ENCODE results near the gene PARD3. TPM values are rescaled to one million over a fixed set of nuclear protein-coding genes. Genes with fewer than 3 reads are reported as not detected.
A peak's percentile ranks its signal among the peaks of the same experiment; 100 is the strongest.

The PARD3 gene
- total RNA-seq, 2 donors from 2014 or later: 36.1 to 48.5 TPM

GRCh38 chr10:34689053-34689452 lies 126.0 kb downstream of the PARD3 start:
- Histone ChIP-seq H3K27ac (no peak overlapping the region), H3K27me3 (no peaks in the 10 kb centered on the region), H3K36me3 (replicated peaks in 1 of 2; ENCODE audit: insufficient read depth in 1 of 2, low read depth in 2 of 2) (no peaks in the 10 kb centered on the region), H3K4me3 (no peak overlapping the region), H3K4me1 (peaks cover 29% of the 10 kb centered on the region), H3K9me3 (no peaks in the 10 kb centered on the region)
- peak in 2 of 4 donors; percentile 19 to 32 for DNase-seq
- TF ChIP-seq, protein P1, sequence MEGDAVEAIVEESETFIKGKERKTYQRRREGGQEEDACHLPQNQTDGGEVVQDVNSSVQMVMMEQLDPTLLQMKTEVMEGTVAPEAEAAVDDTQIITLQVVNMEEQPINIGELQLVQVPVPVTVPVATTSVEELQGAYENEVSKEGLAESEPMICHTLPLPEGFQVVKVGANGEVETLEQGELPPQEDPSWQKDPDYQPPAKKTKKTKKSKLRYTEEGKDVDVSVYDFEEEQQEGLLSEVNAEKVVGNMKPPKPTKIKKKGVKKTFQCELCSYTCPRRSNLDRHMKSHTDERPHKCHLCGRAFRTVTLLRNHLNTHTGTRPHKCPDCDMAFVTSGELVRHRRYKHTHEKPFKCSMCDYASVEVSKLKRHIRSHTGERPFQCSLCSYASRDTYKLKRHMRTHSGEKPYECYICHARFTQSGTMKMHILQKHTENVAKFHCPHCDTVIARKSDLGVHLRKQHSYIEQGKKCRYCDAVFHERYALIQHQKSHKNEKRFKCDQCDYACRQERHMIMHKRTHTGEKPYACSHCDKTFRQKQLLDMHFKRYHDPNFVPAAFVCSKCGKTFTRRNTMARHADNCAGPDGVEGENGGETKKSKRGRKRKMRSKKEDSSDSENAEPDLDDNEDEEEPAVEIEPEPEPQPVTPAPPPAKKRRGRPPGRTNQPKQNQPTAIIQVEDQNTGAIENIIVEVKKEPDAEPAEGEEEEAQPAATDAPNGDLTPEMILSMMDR (IDR thresholded peaks at IDR 0.05): no peak
- TF ChIP-seq POLR2A (IDR thresholded peaks at IDR 0.05): no peak
- WGBS, 2 donors: 14 to 16% methylated on average over 8 of the region's 8 CpGs
- peak; percentile 45 for ATAC-seq
- intact Hi-C loops (cut with DNase I): no loop called here

DNA sequence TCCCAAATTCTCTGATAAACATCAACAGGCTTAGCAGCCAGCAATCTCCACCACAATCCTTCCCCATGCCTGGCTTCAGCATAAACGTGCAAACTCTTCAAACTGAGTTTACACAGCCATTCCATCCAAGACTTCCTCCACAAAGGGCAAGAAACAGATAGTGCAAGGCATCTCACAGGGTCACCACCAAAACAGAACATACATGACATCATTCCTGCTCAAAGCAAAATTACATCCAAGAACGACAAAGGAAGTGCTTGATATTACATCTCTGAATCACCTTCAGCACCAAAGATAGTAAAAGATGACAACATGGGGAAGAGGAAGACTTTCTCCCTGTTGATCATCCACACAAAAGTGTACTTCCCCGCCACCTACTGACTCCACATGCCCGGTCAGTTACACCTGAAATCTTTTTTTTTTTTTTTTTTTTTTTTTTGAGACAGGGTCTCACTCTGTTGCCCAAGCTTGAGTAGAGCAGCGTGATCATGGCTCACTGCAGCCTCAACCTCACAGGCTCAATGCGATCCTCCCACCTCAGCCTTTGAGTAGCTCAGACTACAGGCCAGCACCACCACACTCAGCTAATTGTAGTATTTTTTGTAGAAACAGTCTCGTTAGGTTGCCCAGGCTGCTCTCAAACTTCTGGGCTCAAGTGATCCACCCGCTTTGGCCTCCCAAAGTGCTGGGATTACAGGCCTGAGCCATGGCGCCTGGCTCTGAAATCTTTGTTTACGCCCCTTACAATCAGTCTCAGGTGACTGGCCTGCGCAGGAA lies 127.5 kb downstream of the PARD3 start:
- no peak for DNase-seq
- H3K27me3 ChIP-seq: no peaks in the 10 kb centered on the region
- no peak for ATAC-seq

GRCh38 chr10:34682580-34682979 lies 132.5 kb downstream of the PARD3 start:
- no peak for TF ChIP-seq POLR2A (IDR thresholded peaks at IDR 0.05)
- TF ChIP-seq, protein P1 (IDR thresholded peaks at IDR 0.05): no peak
- intact Hi-C loops (cut with DNase I): no loop called here
- no peak overlapping the region for H3K27ac ChIP-seq
- H3K36me3 ChIP-seq (replicated peaks in 1 of 2; ENCODE audit: insufficient read depth in 1 of 2, low read depth in 2 of 2): no peaks in the 10 kb centered on the region
- DNase-seq (no peak), ATAC-seq (no peak)
- no peak overlapping the region for H3K4me3 ChIP-seq
- no peaks in the 10 kb centered on the region for H3K27me3 ChIP-seq
- H3K9me3 ChIP-seq: no peaks in the 10 kb centered on the region
- H3K4me1 ChIP-seq: peaks cover 14% of the 10 kb centered on the region
- WGBS, 2 donors: 91 to 93% methylated on average over 7 of the region's 7 CpGs

More for the DNA sequence above, 127.5 kb downstream of the PARD3 start:
- no peaks in the 10 kb centered on the region for H3K9me3 ChIP-seq
- H3K36me3 ChIP-seq (replicated peaks in 1 of 2; ENCODE audit: insufficient read depth in 1 of 2, low read depth in 2 of 2): no peaks in the 10 kb centered on the region
- H3K4me3 ChIP-seq: no peak overlapping the region
- TF ChIP-seq, protein P1 (IDR thresholded peaks at IDR 0.05): no peak
- TF ChIP-seq POLR2A (IDR thresholded peaks at IDR 0.05): no peak
- WGBS, 2 donors: 83 to 84% methylated on average over 11 of the region's 11 CpGs
- H3K27ac ChIP-seq: no peak overlapping the region
- intact Hi-C loops (cut with DNase I): no loop called here
- peaks cover 29% of the 10 kb centered on the region for H3K4me1 ChIP-seq

DNA sequence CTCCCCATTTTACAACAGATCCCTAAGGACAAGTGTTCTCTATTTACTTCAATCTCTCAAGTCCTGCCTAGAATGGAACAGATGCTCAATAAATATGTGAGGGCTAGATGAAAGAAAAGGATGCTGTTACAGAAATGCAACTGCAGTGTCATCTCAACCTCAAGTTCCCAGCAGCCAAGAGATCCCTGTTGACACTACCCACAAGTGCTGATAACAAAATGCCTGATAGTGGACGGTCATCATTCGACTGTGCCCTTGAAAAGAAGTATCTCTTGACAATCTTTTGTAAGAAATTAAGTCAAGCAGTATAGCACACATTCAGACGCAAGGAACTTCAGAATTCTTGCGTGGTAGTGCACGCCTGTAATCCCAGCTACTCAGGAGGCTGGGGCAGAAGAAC lies 133.2 kb downstream of the PARD3 start:
- H3K4me1 ChIP-seq: peaks cover 11% of the 10 kb centered on the region
- ATAC-seq: no peak
- H3K27me3 ChIP-seq: no peaks in the 10 kb centered on the region
- TF ChIP-seq, protein P1 (IDR thresholded peaks at IDR 0.05): no peak
- no peak for TF ChIP-seq POLR2A (IDR thresholded peaks at IDR 0.05)
- no peak overlapping the region for H3K4me3 ChIP-seq
- no peaks in the 10 kb centered on the region for H3K9me3 ChIP-seq
- H3K36me3 ChIP-seq (replicated peaks in 1 of 2; ENCODE audit: insufficient read depth in 1 of 2, low read depth in 2 of 2): no peaks in the 10 kb centered on the region
- WGBS, 2 donors: 70 to 72% methylated on average over 5 of the region's 5 CpGs
- intact Hi-C loops (cut with DNase I): no loop called here
- no peak for DNase-seq
- H3K27ac ChIP-seq: no peak overlapping the region

DNA sequence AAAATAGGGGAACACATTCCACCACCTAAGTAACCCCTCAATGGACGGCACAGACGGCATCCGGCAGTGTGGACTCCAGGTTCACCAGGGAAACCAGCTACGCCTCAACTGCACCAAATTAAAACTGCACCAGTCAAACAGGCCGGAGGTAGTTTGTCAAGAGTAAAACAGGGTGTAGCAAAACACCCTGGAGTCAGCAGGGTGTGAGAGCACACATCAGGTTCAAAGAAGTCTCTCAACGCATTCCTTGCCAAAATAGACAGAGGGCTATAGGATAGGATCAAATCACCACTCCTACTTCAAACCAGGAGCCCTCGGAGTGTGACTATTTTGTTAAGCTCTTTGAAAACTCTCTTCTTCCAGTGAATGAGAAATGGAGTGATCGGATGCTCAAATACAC lies 135.9 kb downstream of the PARD3 start:
- WGBS, 2 donors: 89 to 93% methylated on average over 8 of the region's 8 CpGs
- Histone ChIP-seq H3K4me3 (no peak overlapping the region), H3K9me3 (no peaks in the 10 kb centered on the region), H3K27me3 (no peaks in the 10 kb centered on the region), H3K4me1 (no peaks in the 10 kb centered on the region), H3K27ac (no peak overlapping the region), H3K36me3 (replicated peaks in 1 of 2; ENCODE audit: insufficient read depth in 1 of 2, low read depth in 2 of 2) (no peaks in the 10 kb centered on the region)
- TF ChIP-seq, protein P1 (IDR thresholded peaks at IDR 0.05): no peak
- TF ChIP-seq POLR2A (IDR thresholded peaks at IDR 0.05): no peak
- no peak for ATAC-seq
- no peak for DNase-seq
- intact Hi-C loops (cut with DNase I): loop anchor here (10.0 kb wide), 1 partner anchor 116 kb away; no protein-coding TSS in a partner anchor
